Activated CD4-positive, alpha-beta T cell treated with anti-CD3 and anti-CD28 coated beads for 36 hours (primary cell): Measurements from ENCODE around the gene TBL1X. TPM values are rescaled to one million over a fixed set of nuclear protein-coding genes. Genes with fewer than 3 reads are reported as not detected.
"Not testable (repeated sequence)": the region's sequence is repeated elsewhere in the genome, so short reads cannot be mapped to it uniquely, and the experiment has no call there.

Experiments
- ATAC-seq: fragments of 200-7000 bp; cut with Tn5 transposase; one replicate; pipeline ENCODE4 v1.10.0; 2021; ENCODE audit warnings: mild to moderate bottlenecking, moderate library complexity
- CTCF ChIA-PET: fragments of 350-600 bp; sonication (Branson Sonifier 250); formaldehyde crosslinking; loops from one replicate; lab custom pipeline; 2021; ENCODE audit warnings: antibody characterized with exemption; lab: Charles Lee
- POLR2A ChIA-PET: fragments of 350-600 bp; sonication (Branson Sonifier 250); formaldehyde crosslinking; loops from one replicate; lab custom pipeline; 2021; ENCODE audit warnings: antibody characterized with exemption, inconsistent platforms; lab: Charles Lee
- DNase-seq: peaks from one replicate; pipeline ENCODE4 v3.0.0-alpha.2; 2020
- H3K27ac Mint-ChIP-seq: one replicate; pipeline ENCODE4 v1.8.0; 2021; ENCODE audit warnings: mixed read lengths
- H3K27me3 Mint-ChIP-seq: one replicate; pipeline ENCODE4 v1.8.0; 2021; ENCODE audit warnings: mixed read lengths
- H3K36me3 Mint-ChIP-seq: one replicate; pipeline ENCODE4 v1.8.0; 2021; ENCODE audit warnings: low read depth, mixed read lengths
- H3K4me1 Mint-ChIP-seq: one replicate; pipeline ENCODE4 v1.8.0; 2021; ENCODE audit warnings: mixed read lengths
- H3K4me3 Mint-ChIP-seq: one replicate; pipeline ENCODE4 v1.8.0; 2021; ENCODE audit warnings: mild to moderate bottlenecking, moderate library complexity, mixed read lengths
- H3K9me3 Mint-ChIP-seq: one replicate; pipeline ENCODE4 v1.8.0; 2021; ENCODE audit warnings: low read depth, mixed read lengths
- intact Hi-C, 2 experiments: fragments of 100-400 bp; cut with DNase I in 1 of 2; cut with micrococcal nuclease in 1 of 2; formaldehyde crosslinking; loops; one replicate each; pipeline versions ENCODE4 v1.14.2 to v1.15.1; 2022 to 2024; cut with DNase I, micrococcal nuclease
- total RNA-seq, 2 experiments: library from RNA; stranded (reverse); gene quantifications; one replicate each; pipeline ENCODE4 v1.2.3, GENCODE V29; 2021

TBL1X gene
- 10 to 100 TPM; 21.2 to 24.2 TPM for total RNA-seq

DNA sequence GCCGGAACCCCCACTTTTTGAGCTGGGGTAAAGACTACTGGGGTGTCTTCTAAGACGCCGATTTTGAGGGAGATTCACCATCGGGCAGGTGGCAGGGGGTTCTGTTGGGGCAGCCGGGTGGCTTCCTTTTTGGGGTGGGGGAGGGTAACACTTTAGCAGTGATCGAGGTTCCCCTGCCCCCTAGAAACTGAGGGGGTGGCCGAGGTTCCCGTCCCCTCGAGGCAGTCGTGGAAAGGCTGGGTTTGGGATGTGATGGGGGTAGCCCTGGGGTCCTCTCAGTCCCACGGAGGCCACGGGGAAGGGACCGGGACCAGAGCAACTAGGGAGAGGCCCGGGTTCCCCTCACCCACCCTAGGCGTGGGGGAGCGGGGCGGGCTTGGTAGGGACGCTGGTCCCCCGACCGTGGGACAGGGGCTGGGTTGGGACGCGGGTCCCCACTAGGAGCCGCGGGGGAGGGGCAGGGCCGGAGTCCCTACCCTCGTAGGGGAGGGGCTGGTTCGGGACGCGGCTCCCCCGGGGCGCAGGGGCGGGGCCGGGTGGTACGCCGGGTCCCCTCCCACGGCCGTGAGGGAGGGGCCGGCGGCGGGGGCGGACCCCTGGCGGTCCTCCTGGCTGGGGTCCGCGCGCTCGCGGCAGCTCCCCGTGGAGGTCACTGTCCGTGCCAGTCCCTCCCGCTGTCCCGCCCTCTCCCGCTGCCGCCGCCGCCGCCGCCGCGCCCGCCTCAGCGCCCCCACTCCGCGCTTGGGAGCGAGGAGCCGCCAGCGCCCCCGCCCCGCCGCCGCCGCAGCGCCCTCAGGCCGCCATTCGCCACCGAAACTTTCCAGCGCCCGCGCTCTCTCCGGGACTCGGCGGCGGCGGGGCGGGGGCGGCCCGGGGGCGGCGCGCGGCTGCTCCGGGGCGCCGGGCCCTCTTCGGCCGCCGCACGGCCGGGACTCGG is at the start of gene TBL1X:
Gene TBL1X, plus strand, starts transcription at position 624 of the 937 bp plus-strand sequence. CDS start 188,529 bp downstream, outside the sequence.
- Mint-ChIP-seq H3K4me1 (peaks cover 40% of the 10 kb centered on the region), H3K36me3 (peaks cover 8% of the 10 kb centered on the region), H3K27me3 (no peaks in the 10 kb centered on the region), H3K9me3 (no peaks in the 10 kb centered on the region), H3K27ac (peak within 1 kb of the TSS; percentile 88), H3K4me3 (peak within 1 kb of the TSS; percentile 74)
- intact Hi-C loops: loop anchor here (2.0 to 10.0 kb wide), 5 partner anchors 212 to 553 kb away; no protein-coding TSS in a partner anchor
- POLR2A ChIA-PET: no interaction called here
- CTCF ChIA-PET: no interaction called here
- ATAC-seq (peak; percentile 21), DNase-seq (peak; percentile 66)

DNA sequence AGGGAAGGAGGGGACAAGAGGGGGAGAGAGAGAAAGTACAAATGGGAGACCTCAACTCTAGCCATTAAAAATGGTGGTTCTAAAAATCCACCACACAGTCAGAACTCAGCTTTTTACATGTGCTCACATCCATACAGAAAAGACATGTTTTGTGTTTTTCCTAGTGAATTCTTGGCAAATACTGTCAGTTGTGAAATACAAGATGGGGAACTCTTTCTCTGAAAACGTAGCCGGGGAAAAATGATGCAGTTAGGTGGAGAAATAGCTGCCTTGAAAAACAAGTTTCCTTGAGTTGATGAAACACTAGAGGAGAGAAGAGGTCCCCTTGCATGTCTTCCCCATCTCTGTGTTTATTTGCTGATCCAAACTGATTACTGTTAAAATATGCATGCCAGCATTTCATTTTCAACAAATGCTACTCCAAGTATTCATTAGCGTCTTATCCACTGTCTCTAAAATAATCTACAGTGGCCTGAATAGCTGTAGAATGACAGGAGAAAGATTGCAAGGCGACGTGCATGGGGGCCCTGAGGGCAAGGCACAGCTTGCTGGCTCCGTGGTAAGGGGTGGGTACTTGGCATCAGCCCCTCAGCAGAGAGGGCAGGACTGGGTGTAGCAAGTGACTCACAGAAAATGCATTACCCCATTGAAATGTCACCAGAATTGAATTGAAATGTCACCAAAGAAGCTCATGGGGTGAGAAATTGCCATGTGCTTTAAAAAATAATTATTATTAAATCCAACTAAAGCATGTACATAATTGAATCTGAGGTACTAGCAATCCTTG is 48.1 kb upstream of the TBL1X start:
- DNase-seq (no peak), ATAC-seq (no peak)
- H3K27me3 Mint-ChIP-seq: no peaks in the 10 kb centered on the region
- H3K36me3 Mint-ChIP-seq: no peaks in the 10 kb centered on the region
- intact Hi-C loops: no loop called here
- H3K4me3 Mint-ChIP-seq: no peak overlapping the region
- no peak overlapping the region for H3K27ac Mint-ChIP-seq
- H3K9me3 Mint-ChIP-seq: no peaks in the 10 kb centered on the region
- ChIA-PET POLR2A (no interaction called here), CTCF (no interaction called here)
- H3K4me1 Mint-ChIP-seq: no peaks in the 10 kb centered on the region

DNA sequence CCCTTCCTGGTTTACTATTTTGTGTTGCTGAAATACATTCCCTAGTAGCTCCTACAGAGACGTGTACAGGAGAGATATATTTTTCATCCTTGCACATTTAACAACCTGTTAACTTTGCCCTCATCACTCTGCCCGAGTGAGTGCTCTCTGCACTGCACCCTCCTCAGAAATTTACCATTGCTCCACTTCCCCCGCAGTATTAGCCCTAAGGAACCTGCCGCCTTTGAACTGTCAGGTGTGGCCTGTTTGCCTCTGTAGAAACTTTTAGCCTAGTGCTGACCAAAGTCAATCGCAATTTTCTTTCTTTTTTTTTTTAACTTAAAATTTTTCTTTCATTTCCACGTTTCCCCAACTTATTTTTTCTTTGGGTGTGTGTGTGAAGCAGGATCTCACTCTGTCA is 46.6 kb upstream of the TBL1X start:
- H3K9me3 Mint-ChIP-seq: no peaks in the 10 kb centered on the region
- CTCF ChIA-PET: no interaction called here
- H3K27ac Mint-ChIP-seq: no peak overlapping the region
- POLR2A ChIA-PET: no interaction called here
- ATAC-seq (no peak), DNase-seq (no peak)
- no peaks in the 10 kb centered on the region for H3K27me3 Mint-ChIP-seq
- H3K4me3 Mint-ChIP-seq: no peak overlapping the region
- H3K4me1 Mint-ChIP-seq: no peaks in the 10 kb centered on the region
- intact Hi-C loops: no loop called here
- H3K36me3 Mint-ChIP-seq: no peaks in the 10 kb centered on the region

DNA sequence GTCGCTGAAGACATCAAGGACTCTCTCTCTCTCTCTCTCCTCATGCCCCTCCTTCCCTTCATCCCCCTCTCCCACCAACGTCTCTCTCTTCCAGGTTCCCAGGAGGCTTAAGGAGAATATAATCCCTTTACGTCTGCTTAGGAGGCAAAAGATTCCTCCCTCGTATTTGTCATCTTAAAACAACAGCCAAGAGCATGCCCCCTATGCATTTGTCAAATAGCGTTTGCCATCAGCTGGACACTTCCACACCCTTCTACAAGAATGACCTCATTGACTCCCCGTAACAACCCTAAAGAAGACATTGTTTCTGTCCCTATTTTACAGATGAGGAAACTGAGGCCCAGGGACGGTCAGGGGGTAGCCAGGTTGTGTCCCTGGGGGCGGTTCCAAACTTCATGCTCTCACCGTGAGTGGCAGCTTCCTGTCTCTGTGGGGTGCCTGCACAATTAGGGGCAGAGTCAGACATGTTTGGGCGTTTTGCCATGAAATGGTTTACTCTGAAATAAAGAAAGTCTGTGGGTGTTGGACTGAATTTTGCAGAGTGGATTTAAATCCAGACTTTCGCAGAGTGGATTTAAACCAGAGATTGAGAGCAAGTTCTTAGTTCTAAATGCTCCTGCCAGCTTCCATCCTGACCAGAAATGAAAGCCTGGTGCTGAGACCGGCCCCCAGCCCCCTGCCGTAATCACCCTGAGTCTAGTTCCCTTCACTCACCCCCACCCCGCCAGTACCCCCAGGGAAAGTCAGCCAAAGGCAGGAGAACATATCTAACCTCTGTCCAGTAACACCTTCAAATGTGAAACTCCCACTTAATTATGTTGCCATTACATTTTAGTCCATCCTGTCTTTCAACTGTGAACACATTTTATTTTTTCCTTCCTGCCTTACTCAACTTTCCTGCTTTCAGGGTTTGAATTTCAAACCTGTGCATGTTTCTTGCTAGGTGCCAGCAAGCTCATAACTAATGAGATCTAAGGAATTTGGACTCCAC is 44.3 kb upstream of the TBL1X start:
- Mint-ChIP-seq H3K27me3 (no peaks in the 10 kb centered on the region), H3K4me1 (no peaks in the 10 kb centered on the region), H3K36me3 (no peaks in the 10 kb centered on the region), H3K27ac (no peak overlapping the region), H3K4me3 (no peak overlapping the region), H3K9me3 (no peaks in the 10 kb centered on the region)
- intact Hi-C loops: no loop called here
- ATAC-seq (no peak), DNase-seq (no peak)
- ChIA-PET CTCF (interaction anchor here (0.6 kb wide), 1 partner anchor 164 kb away, joined by 3 read pairs; no protein-coding TSS in a partner anchor), POLR2A (no interaction called here)

DNA sequence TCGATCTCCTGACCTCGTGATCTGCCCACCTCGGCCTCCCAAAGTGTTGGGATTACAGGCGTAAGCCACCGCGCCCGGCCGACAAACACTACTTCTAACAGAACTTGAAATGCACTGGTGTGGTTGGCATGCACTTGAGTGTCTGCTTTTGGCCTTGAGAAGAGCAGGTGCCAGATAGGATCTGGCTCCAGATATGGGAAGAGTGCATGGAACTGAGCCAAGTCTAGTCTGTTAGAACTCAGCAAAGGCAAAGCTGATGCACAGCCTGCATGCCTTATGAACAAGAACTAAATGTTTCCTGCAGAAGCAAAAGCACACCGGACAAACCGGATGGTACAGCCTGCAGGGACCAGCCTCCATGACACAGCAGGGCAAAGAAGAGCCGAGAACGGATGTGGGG is 35.1 kb upstream of the TBL1X start:
- Mint-ChIP-seq H3K4me1 (no peaks in the 10 kb centered on the region), H3K36me3 (no peaks in the 10 kb centered on the region), H3K27ac (no peak overlapping the region), H3K27me3 (no peaks in the 10 kb centered on the region), H3K9me3 (no peaks in the 10 kb centered on the region), H3K4me3 (no peak overlapping the region)
- intact Hi-C loops: no loop called here
- ATAC-seq: no peak
- ChIA-PET POLR2A (no interaction called here), CTCF (no interaction called here)
- no peak for DNase-seq

DNA sequence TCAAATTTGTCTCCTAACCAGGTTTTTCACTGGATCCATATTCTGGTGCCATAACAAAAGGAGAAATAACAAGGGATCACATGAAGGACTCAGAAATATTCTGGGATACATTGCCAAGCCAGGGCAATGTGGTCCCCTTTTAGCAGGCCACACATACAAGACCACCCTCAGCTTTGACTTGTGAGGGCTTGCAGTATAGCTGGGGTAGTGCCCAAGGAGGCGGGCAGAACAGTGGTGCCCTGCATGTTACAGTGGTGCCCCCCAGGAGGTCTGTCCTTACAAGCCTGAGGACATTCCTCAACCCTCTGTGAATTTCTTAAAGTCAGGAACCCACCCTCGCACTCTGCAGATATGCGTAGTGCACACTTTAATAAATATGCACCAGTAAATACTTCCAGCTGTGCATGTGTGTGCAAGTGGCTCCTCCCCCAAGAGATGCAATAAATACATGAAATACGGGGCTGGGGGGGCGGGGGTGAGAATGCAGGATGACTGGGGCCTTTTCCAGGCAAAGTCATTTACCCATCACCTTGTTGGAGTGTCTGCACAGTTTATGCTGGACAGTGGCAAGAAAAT is 34.4 kb upstream of the TBL1X start:
- POLR2A ChIA-PET: no interaction called here
- H3K4me1 Mint-ChIP-seq: no peaks in the 10 kb centered on the region
- no peak for DNase-seq
- no peak for ATAC-seq
- no peaks in the 10 kb centered on the region for H3K9me3 Mint-ChIP-seq
- H3K27ac Mint-ChIP-seq: no peak overlapping the region
- no peak overlapping the region for H3K4me3 Mint-ChIP-seq
- CTCF ChIA-PET: no interaction called here
- H3K27me3 Mint-ChIP-seq: no peaks in the 10 kb centered on the region
- H3K36me3 Mint-ChIP-seq: no peaks in the 10 kb centered on the region
- intact Hi-C loops: no loop called here

DNA sequence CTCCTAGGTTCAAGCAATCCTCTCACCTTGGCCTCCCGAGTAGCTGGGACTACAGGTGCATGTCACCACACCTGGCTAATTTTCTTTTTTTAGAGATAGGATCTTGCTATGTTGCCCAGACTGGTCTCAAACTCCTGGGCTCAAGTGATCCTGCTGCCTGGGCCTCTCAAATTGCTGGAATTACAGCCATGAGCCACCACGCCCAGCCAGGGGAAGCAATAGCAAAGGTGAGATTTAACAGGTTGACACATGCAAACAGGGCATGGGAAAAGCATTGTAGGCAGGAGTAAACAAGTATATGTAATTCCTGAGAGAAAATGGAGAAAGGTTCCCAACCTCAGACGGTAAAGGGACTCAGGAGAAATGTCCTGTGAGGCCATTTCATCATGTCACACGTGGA is 33.6 kb upstream of the TBL1X start:
- CTCF ChIA-PET: no interaction called here
- POLR2A ChIA-PET: no interaction called here
- intact Hi-C loops: no loop called here
- ATAC-seq (no peak), DNase-seq (no peak)
- H3K4me1 Mint-ChIP-seq: no peaks in the 10 kb centered on the region
- H3K27me3 Mint-ChIP-seq: no peaks in the 10 kb centered on the region
- no peaks in the 10 kb centered on the region for H3K36me3 Mint-ChIP-seq
- no peak overlapping the region for H3K4me3 Mint-ChIP-seq
- no peaks in the 10 kb centered on the region for H3K9me3 Mint-ChIP-seq
- no peak overlapping the region for H3K27ac Mint-ChIP-seq

GRCh38 chrX:9433596-9433995 is 31.3 kb upstream of the TBL1X start:
- Mint-ChIP-seq H3K27ac (no peak overlapping the region), H3K9me3 (no peaks in the 10 kb centered on the region), H3K4me3 (no peak overlapping the region), H3K36me3 (no peaks in the 10 kb centered on the region), H3K27me3 (no peaks in the 10 kb centered on the region), H3K4me1 (no peaks in the 10 kb centered on the region)
- CTCF ChIA-PET: no interaction called here
- ATAC-seq (no peak), DNase-seq (no peak)
- POLR2A ChIA-PET: no interaction called here
- intact Hi-C loops: no loop called here

DNA sequence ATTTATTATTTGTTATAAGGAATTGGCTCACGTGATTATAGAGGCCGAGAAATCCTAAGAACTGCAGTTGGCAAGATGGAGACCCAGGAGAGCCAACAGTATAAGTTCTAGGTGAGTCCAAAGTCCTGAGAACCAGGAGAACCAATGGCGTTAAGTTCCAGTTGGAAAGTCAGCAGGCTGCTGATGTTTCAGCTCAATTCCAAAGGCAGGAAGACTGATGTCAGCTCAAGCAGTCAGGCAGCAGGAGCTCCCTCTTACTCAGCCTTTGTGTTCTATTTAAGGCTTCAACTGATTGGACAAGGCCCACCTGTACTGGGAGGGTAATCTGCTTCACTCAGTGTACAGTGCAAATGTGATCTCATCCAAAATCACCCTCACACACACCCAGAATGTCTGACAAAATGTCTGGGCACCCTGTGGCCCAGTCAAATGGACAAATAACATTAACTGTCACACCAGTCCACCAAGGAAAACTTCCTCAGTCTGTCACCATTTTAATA is 30.8 kb upstream of the TBL1X start:
- intact Hi-C loops: no loop called here
- Mint-ChIP-seq H3K27ac (no peak overlapping the region), H3K36me3 (no peaks in the 10 kb centered on the region), H3K9me3 (no peaks in the 10 kb centered on the region), H3K27me3 (no peaks in the 10 kb centered on the region), H3K4me1 (no peaks in the 10 kb centered on the region), H3K4me3 (no peak overlapping the region)
- DNase-seq (no peak), ATAC-seq (no peak)
- ChIA-PET CTCF (no interaction called here), POLR2A (no interaction called here)

GRCh38 chrX:9435086-9435485 is 29.8 kb upstream of the TBL1X start:
- CTCF ChIA-PET: interaction anchor here (0.6 kb wide), 1 partner anchor 556 kb away, joined by 3 read pairs; no protein-coding TSS in a partner anchor
- H3K4me3 Mint-ChIP-seq, H3K36me3 Mint-ChIP-seq, H3K9me3 Mint-ChIP-seq, H3K27me3 Mint-ChIP-seq, POLR2A ChIA-PET, intact Hi-C loops, H3K27ac Mint-ChIP-seq, H3K4me1 Mint-ChIP-seq, ATAC-seq, DNase-seq: not testable (repeated sequence)
